Raji (cell line): ENCODE measurements around the gene C1R.

Source experiments
- POLR2A ChIP-seq: IDR thresholded peaks from 2 replicates; pipeline ENCODE4 v1.6.1; 2011; ENCODE audit warnings: low read depth, low read length, control low read depth; ENCODE audit not compliant: insufficient read depth

C1R gene

GRCh38 chr12:7069386-7069785 lies 22.9 kb downstream of the C1R start:
- TF ChIP-seq POLR2A = no peak

GRCh38 chr12:7068994-7069346 lies 23.3 kb downstream of the C1R start:
- no peak for TF ChIP-seq POLR2A

GRCh38 chr12:7068240-7068993 lies 23.8 kb downstream of the C1R start:
- TF ChIP-seq POLR2A = no peak

- no peak for TF ChIP-seq POLR2A
Measured at GRCh38 chr12:7067096-7067495, 25.1 kb downstream of the C1R start.

- TF ChIP-seq POLR2A = no peak
Measured at GRCh38 chr12:7066596-7066995, 25.6 kb downstream of the C1R start.

- no peak for TF ChIP-seq POLR2A
Measured at GRCh38 chr12:7065073-7065623, 27.1 kb downstream of the C1R start.

DNA sequence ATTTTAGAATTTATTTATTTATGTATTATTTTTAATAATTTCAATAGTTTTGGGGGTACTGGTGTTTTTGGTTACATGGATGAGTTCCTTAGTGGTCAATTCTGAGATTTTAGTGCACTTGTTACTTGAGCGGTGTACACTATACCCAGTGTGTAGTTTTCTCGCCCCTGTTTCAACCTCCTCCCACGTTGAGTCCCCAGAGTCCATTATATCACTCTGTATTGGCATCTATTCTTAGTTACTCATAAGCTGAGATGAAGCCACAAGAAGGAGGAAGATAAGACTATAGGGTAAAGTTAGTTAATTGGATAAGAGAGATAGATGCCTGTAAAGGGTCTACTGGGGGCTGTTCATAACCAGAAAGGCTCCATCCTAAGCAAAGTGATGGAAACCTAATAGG lies 27.7 kb downstream of the C1R start:
- no peak for TF ChIP-seq POLR2A

GRCh38 chr12:7061596-7061995 lies 30.6 kb downstream of the C1R start:
- TF ChIP-seq POLR2A = no peak

GRCh38 chr12:7061138-7061537 lies 31.1 kb downstream of the C1R start:
- TF ChIP-seq POLR2A = no peak

DNA sequence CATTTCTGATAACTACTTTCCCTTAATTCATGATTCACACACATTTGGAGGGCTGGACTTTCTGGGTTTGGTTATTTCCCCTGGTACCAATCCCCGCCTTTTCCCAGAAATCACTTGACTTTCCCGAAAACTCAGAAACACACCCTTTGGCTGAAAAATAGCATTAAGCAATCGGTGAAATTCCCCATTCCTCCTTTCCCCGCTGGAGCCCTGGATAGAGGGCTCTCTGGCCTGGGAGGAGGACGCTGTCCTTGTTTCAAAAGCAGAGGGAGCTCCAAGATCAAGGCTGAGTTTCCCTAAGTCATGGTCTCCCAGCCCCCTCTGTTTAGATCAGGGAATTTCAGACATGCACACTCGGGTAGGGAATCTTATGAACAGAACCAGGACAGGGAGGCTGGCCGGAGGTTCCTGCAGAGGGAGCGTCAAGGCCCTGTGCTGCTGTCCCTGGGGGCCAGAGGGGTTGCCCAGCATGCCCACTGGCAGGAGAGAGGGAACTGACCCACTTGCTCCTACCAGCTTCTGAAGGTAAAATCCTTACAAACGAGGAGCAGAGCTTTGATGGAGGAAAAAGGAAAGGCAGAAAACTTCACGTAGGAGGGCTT lies 31.8 kb downstream of the C1R start, which contains the start of gene C1S:
C1S (plus strand) TSS at position 366 of the 602 bp plus-strand sequence. CDS start 1,195 bp downstream, outside the sequence.
- no peak for TF ChIP-seq POLR2A

DNA sequence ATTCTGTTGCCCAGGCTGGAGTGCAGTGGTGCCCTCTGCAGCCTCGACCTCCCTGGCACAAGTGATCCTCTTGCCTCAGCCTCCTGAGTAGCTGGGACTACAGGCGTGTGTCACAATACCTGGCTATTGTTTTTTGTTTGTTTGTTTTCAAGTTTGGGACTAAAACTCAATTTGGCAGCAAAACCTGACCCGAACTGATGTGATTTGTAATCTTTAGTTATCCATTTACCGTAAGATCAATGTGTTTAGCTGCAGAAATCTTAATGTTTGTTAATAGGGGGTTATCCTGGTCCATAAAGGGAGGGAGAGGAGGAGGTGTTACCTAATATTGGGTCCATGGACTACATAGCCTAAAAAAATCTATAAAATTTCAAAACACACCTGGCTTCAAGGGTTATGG lies 32.5 kb downstream of the C1R start:
- no peak for TF ChIP-seq POLR2A

DNA sequence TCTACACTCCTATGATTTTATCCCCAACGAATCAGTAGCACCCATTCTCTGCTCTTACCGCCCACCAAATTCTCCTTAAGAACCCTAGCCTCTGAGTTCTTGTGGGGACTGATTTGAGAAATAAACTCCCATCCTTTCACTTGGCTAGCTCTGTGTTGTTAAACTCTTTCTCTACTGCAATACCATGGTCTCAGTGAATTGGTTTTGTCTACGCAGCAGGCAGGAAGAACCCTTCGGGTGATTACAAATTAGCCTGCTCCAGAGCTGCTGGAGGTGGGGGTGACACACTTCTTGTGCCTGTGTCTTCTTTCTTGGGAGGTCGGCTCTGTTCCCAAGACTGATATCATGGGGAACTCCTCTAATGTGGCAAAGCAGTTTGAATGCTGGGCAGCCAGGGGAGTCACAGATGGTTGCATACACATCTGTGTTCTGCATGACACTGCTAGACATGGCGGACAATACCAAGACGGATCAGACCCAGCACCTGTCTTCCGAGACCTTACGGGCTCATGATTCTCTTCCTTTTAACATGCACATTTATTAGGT lies 33.3 kb downstream of the C1R start:
- no peak for TF ChIP-seq POLR2A

GRCh38 chr12:7058163-7058845 lies 33.9 kb downstream of the C1R start:
- TF ChIP-seq POLR2A = no peak

DNA sequence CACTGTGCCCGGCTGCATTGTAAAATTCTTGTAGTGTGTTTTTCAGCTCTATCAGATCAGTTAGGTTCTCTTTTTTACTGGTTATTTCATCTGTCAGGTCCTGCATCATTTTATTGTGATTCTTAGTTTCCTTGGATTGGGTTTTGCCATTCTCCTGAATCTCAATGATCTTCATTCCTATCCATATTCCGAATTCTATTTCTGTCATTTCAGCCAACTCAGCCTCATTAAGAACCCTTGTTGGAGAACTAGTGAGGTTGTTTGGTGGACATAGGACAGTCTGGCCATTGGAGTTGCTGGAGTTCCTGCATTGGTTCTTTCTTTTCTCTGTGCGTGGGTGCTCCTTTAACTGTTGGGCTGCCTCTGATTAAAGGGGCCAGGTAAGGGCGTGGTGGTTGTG lies 37.3 kb downstream of the C1R start:
- TF ChIP-seq POLR2A = no peak

DNA sequence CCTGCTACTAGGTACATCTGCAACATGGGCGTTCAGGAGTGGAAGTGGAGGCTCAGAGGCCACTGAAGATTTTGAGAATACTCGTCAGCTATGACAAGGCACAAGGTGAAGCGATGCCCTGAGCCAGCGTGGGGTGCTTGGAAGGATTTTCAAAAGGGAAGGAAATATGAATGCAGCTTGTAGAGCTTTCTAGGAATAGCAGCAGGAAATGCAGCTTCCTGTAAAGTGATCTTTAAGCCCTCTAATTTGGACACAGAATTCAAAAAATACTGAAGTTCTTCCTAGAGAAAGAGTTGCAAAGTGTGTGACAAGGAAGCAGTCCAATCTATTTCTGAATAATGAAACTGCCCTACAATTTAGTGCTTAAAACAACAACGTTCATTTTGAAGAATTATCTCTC lies 44.9 kb downstream of the C1R start:
- TF ChIP-seq POLR2A = no peak
